Measurements from ENCODE around the gene SCLY.
A peak's percentile ranks its signal among the peaks of the same experiment; 100 is the strongest.

SCLY gene

GRCh38 chr2:238106698-238107524, 46.1 kb downstream of the SCLY start:
- in situ Hi-C loops (cut with HindIII; ENCODE audit: low sequenced_read_pairs): no loop called here
- peak; percentile 13 for TF ChIP-seq CTCF (IDR thresholded peaks at IDR 0.05; ENCODE audit: low read depth, low read length)
- no peak for DNase-seq (ENCODE audit: low read depth, low spot score)
- no peak overlapping the region for H3K4me3 ChIP-seq (ENCODE audit: low read depth, low read length)

- in situ Hi-C loops (cut with HindIII; ENCODE audit: low sequenced_read_pairs): no loop called here
- no peak for TF ChIP-seq CTCF (IDR thresholded peaks at IDR 0.05; ENCODE audit: low read depth, low read length)
- no peak for DNase-seq (ENCODE audit: low read depth, low spot score)
- H3K4me3 ChIP-seq (ENCODE audit: low read depth, low read length): no peak overlapping the region
Observed at GRCh38 chr2:238107525-238108422, 47.0 kb downstream of the SCLY start.

- in situ Hi-C loops (cut with HindIII; ENCODE audit: low sequenced_read_pairs): no loop called here
- DNase-seq (ENCODE audit: low read depth, low spot score): no peak
- no peak overlapping the region for H3K4me3 ChIP-seq (ENCODE audit: low read depth, low read length)
- no peak for TF ChIP-seq CTCF (IDR thresholded peaks at IDR 0.05; ENCODE audit: low read depth, low read length)
Observed at GRCh38 chr2:238108423-238109183, 47.8 kb downstream of the SCLY start.

- H3K4me3 ChIP-seq (ENCODE audit: low read depth, low read length): no peak overlapping the region
- DNase-seq (ENCODE audit: low read depth, low spot score): no peak
- in situ Hi-C loops (cut with HindIII; ENCODE audit: low sequenced_read_pairs): no loop called here
- no peak for TF ChIP-seq CTCF (IDR thresholded peaks at IDR 0.05; ENCODE audit: low read depth, low read length)
Observed at GRCh38 chr2:238113611-238114010, 52.8 kb downstream of the SCLY start.

- H3K4me3 ChIP-seq (ENCODE audit: low read depth, low read length): no peak overlapping the region
- no peak for DNase-seq (ENCODE audit: low read depth, low spot score)
- in situ Hi-C loops (cut with HindIII; ENCODE audit: low sequenced_read_pairs): no loop called here
- no peak for TF ChIP-seq CTCF (IDR thresholded peaks at IDR 0.05; ENCODE audit: low read depth, low read length)
Observed at GRCh38 chr2:238114331-238114841, 53.6 kb downstream of the SCLY start.

All from astrocyte of the spinal cord (primary cell).